ENCODE results near the gene LDLRAD4. TPM values are rescaled to one million over a fixed set of nuclear protein-coding genes. Genes with fewer than 3 reads are reported as not detected.

LDLRAD4 gene
- total RNA-seq, 4 donors from 2014 or later = 2.7 to 22.5 (median 10.8) TPM

- TF ChIP-seq CTCF (IDR thresholded peaks at IDR 0.05) = no peak
- no peak for TF ChIP-seq POLR2A (IDR thresholded peaks at IDR 0.05)
- intact Hi-C loops (cut with DNase I; ENCODE audit: low total_unique reads) = no loop called here
Measured at GRCh38 chr18:13265911-13266217, 47.3 kb downstream of the LDLRAD4 start.

GRCh38 chr18:13266218-13267100 lies 47.9 kb downstream of the LDLRAD4 start:
- intact Hi-C loops (cut with DNase I; ENCODE audit: low total_unique reads) = no loop called here
- peak in 1 of 2 donors; percentile 88 for DNase-seq (ENCODE audit: low spot score in 2 of 2)
- H3K4me3 ChIP-seq (ENCODE audit: low read depth, poor library complexity, severe bottlenecking) = no peak overlapping the region
- WGBS, 2 donors = 24 to 25% methylated on average over 23 of the region's 23 CpGs
- TF ChIP-seq CTCF (IDR thresholded peaks at IDR 0.05) (no peak), POLR2A (IDR thresholded peaks at IDR 0.05) (no peak)

More at GRCh38 chr18:13265911-13266217, 47.3 kb downstream of the LDLRAD4 start:
- WGBS, 2 donors = 38 to 44% methylated on average over 9 of the region's 9 CpGs
- no peak for DNase-seq (ENCODE audit: low spot score in 2 of 2)
- H3K4me3 ChIP-seq (ENCODE audit: low read depth, poor library complexity, severe bottlenecking) = no peak overlapping the region

- peak in 1 of 2 donors; percentile 84 for DNase-seq (ENCODE audit: low spot score in 2 of 2)
- H3K4me3 ChIP-seq (ENCODE audit: low read depth, poor library complexity, severe bottlenecking) = no peak overlapping the region
- intact Hi-C loops (cut with DNase I; ENCODE audit: low total_unique reads) = no loop called here
- TF ChIP-seq CTCF (IDR thresholded peaks at IDR 0.05) = no peak
- no peak for TF ChIP-seq POLR2A (IDR thresholded peaks at IDR 0.05)
- 70 to 82% methylated on average over 7 of the region's 7 CpGs for WGBS, 2 donors
Measured at GRCh38 chr18:13267431-13267873, 48.9 kb downstream of the LDLRAD4 start.

GRCh38 chr18:13268158-13269012 lies 49.8 kb downstream of the LDLRAD4 start:
- 46% methylated on average over 9 of the region's 9 CpGs for WGBS, 2 donors
- intact Hi-C loops (cut with DNase I; ENCODE audit: low total_unique reads) = no loop called here
- TF ChIP-seq POLR2A (IDR thresholded peaks at IDR 0.05) (no peak), CTCF (IDR thresholded peaks at IDR 0.05) (no peak)
- DNase-seq (ENCODE audit: low spot score in 2 of 2) = peak in 1 of 2 donors; percentile 71
- H3K4me3 ChIP-seq (ENCODE audit: low read depth, poor library complexity, severe bottlenecking) = no peak overlapping the region

GRCh38 chr18:13269013-13269280 lies 50.4 kb downstream of the LDLRAD4 start:
- no peak for DNase-seq (ENCODE audit: low spot score in 2 of 2)
- no peak overlapping the region for H3K4me3 ChIP-seq (ENCODE audit: low read depth, poor library complexity, severe bottlenecking)
- intact Hi-C loops (cut with DNase I; ENCODE audit: low total_unique reads) = no loop called here
- 32 to 33% methylated on average over 1 of the region's 1 CpG for WGBS, 2 donors
- TF ChIP-seq POLR2A (IDR thresholded peaks at IDR 0.05) (no peak), CTCF (IDR thresholded peaks at IDR 0.05) (no peak)

Data from lower leg skin (tissue), 4 donors.